Measurements from ENCODE around the gene INPP5J.

- TF ChIP-seq YY1 (IDR thresholded peaks at IDR 0.05; ENCODE audit: insufficient read depth, insufficient read length) (no peak), SUZ12 (IDR thresholded peaks at IDR 0.05; ENCODE audit: extremely low read depth, insufficient read depth, insufficient read length) (no peak)
These were observed 56.6 kb downstream of the INPP5J start for GRCh38 chr22:31179345-31179744.

Data from NT2/D1 (cell line).